Measurements from ENCODE around the gene HOXA3. TPM values are rescaled to one million over a fixed set of nuclear protein-coding genes. Genes with fewer than 3 reads are reported as not detected.

The HOXA3 gene
- total and polyA plus RNA-seq, 2 of the 13 experiments (the other 11 are each of a cell fraction or from before 2014, with no cell fraction given), result 2.9 to 4.6 TPM

GRCh38 chr7:27165089-27165995 is 13.0 kb upstream of the HOXA3 start, which contains the start of gene HOXA9:
TSS of gene HOXA9 (minus strand) at chr7:27165537. CDS start at chr7:27165457, 80 bp downstream.
- TF ChIP-seq ZNF776 (CRISPR knock-in tag; IDR thresholded peaks at IDR 0.05) (no peak), ZNF207 (IDR thresholded peaks at IDR 0.05; ENCODE audit: borderline replicate concordance) (no peak), PBX3 (CRISPR knock-in tag; IDR thresholded peaks at IDR 0.05; ENCODE audit: borderline replicate concordance) (no peak), EZH2 (conservative IDR thresholded peaks at IDR 0.05; ENCODE audit: low read depth, low read length) (no peak), ZEB1 (IDR thresholded peaks at IDR 0.05; ENCODE audit: insufficient replicate concordance, low read depth) (no peak), FIP1L1 (IDR thresholded peaks at IDR 0.05; ENCODE audit: borderline replicate concordance, insufficient read depth, low read depth, low read length) (no peak), NFRKB (IDR thresholded peaks at IDR 0.05) (no peak)
- BruUV-seq (replicated peaks), result no TSS peak

More at GRCh38 chr7:27165089-27165995, 13.0 kb upstream of the HOXA3 start, which contains the start of gene HOXA9:
- Histone ChIP-seq H3K36me3 (replicated peaks in 1 of 2; ENCODE audit: control insufficient read depth in 1 of 2, insufficient read depth in 2 of 2, low read length in 2 of 2) (no peaks in the 10 kb centered on the region), H3K27me3 (ENCODE audit: control insufficient read depth in 1 of 2, insufficient read depth in 2 of 2, low read length in 2 of 2) (peaks cover 2 to 48% of the 10 kb centered on the region in 2 experiments), H3K79me2 (ENCODE audit: insufficient read depth, low read length) (no peaks in the 10 kb centered on the region), H3K4me3 (replicated peaks in 1 of 3; ENCODE audit: insufficient read depth in 1 of 3, low read depth in 2 of 3, low read length in 3 of 3) (peak within 1 kb of the TSS in 2 of 3 experiments; percentile 44 to 63; a peak in 3 of 6 replicates), H3K4me2 (ENCODE audit: low read depth, low read length) (peak within 1 kb of the TSS; percentile 55; the same call in 1 of the 2 replicates), H3K27ac (ENCODE audit: extremely low read length, insufficient read depth, low read length) (no peak within 1 kb of the TSS), H3K9ac (ENCODE audit: insufficient read depth, low read depth, low read length) (no peak within 1 kb of the TSS), H2AFZ (ENCODE audit: low read length) (no peak within 1 kb of the TSS), H3K4me1 (ENCODE audit: insufficient read depth, low read length) (0 out of 2 replicates have a peak, but pooled peaks cover 3% of the 10 kb centered on the region), H3K9me3 (ENCODE audit: low read length) (no peaks in the 10 kb centered on the region), H4K20me1 (ENCODE audit: insufficient read depth, low read length) (no peaks in the 10 kb centered on the region)
- ChIA-PET POLR2A (no interaction called here), CTCF (ENCODE audit: low intra/inter-chr PET ratio, low total read pairs) (no interaction called here)
- ATAC-seq, result no peak
- FAIRE-seq, result no peak
- intact Hi-C loops (cut with micrococcal nuclease; ENCODE audit: unreplicated experiment) (no loop called here), in situ Hi-C loops (cut with HindIII; ENCODE audit: extremely low pct_ligation_motif_present, low pct_unique_long_range_greater_than_20kb) (loop anchor here (25.0 kb wide), 1 partner anchor 1078 kb away; no protein-coding TSS in a partner anchor)
- DNase-seq (ENCODE audit: low spot score), result no peak
- 87% methylated on average over 59 of the region's 82 CpGs for WGBS (ENCODE audit: low lambda C conversion rate)

Data from HepG2 (cell line).